Astrocyte (in vitro differentiated cells and primary cell): ENCODE data around the gene EPS15. TPM values are rescaled to one million over a fixed set of nuclear protein-coding genes. Genes with fewer than 3 reads are reported as not detected.

Experiments
- DNase-seq: peaks from one replicate; pipeline ENCODE4 v3.0.0-alpha.2; 2010; ENCODE audit warnings: low read depth
- FAIRE-seq: peaks from 2 replicates; lab custom pipeline; 2011; peaks lifted over from hg19 to GRCh38; lab: Jason Lieb, UNC
- H2AFZ ChIP-seq: 2 replicates; pipeline ENCODE4 v1.6.0; 2012; ENCODE audit warnings: low read depth, low read length, inconsistent platforms
- H3K27ac ChIP-seq: 2 replicates; pipeline ENCODE4 v1.5.1; 2011; ENCODE audit warnings: low read depth, low read length, inconsistent platforms
- H3K27me3 ChIP-seq: 2 replicates; pipeline ENCODE4 v1.6.0; 2011; ENCODE audit warnings: low read length, inconsistent platforms; ENCODE audit not compliant: insufficient read depth
- H3K36me3 ChIP-seq: 2 replicates; pipeline ENCODE4 v1.5.1; 2011; ENCODE audit warnings: low read length, inconsistent platforms; ENCODE audit not compliant: insufficient read depth
- H3K4me1 ChIP-seq: 2 replicates; pipeline ENCODE4 v1.5.1; 2011; ENCODE audit warnings: low read length, inconsistent platforms; ENCODE audit not compliant: insufficient read depth
- H3K4me2 ChIP-seq: 2 replicates; pipeline ENCODE4 v1.6.0; 2012; ENCODE audit warnings: low read length, inconsistent platforms
- H3K4me3 ChIP-seq: 2 replicates; pipeline ENCODE4 v1.5.1; 2011; ENCODE audit warnings: low read depth, mild to moderate bottlenecking, low read length, inconsistent platforms; ENCODE audit not compliant: insufficient read depth
- H3K79me2 ChIP-seq: 2 replicates; pipeline ENCODE4 v1.6.0; 2012; ENCODE audit warnings: mild to moderate bottlenecking, low read length, inconsistent platforms; ENCODE audit not compliant: insufficient read depth
- H3K9ac ChIP-seq: 2 replicates; pipeline ENCODE4 v1.6.0; 2012; ENCODE audit warnings: mild to moderate bottlenecking, low read length, inconsistent platforms
- H3K9me3 ChIP-seq: 2 replicates; pipeline ENCODE4 v1.5.1; 2012; ENCODE audit warnings: low read depth, mild to moderate bottlenecking, low read length, inconsistent platforms; ENCODE audit not compliant: insufficient read depth
- H4K20me1 ChIP-seq: 2 replicates; pipeline ENCODE4 v1.6.0; 2012; ENCODE audit warnings: low read length, inconsistent platforms; ENCODE audit not compliant: insufficient read depth
- H3K27ac Mint-ChIP-seq: one replicate; pipeline ENCODE4 v1.8.0; 2021; ENCODE audit warnings: mild to moderate bottlenecking, mixed read lengths; ENCODE audit not compliant: unreplicated experiment
- H3K27me3 Mint-ChIP-seq: one replicate; pipeline ENCODE4 v1.8.0; 2021; ENCODE audit warnings: low read depth, mixed read lengths; ENCODE audit not compliant: unreplicated experiment
- H3K36me3 Mint-ChIP-seq: one replicate; pipeline ENCODE4 v1.8.0; 2021; ENCODE audit warnings: low read depth, mixed read lengths; ENCODE audit not compliant: unreplicated experiment
- H3K4me1 Mint-ChIP-seq: one replicate; pipeline ENCODE4 v1.8.0; 2021; ENCODE audit warnings: low read depth, mixed read lengths; ENCODE audit not compliant: unreplicated experiment
- H3K4me3 Mint-ChIP-seq: one replicate; pipeline ENCODE4 v1.8.0; 2021; ENCODE audit warnings: mild to moderate bottlenecking, moderate library complexity, mixed read lengths; ENCODE audit not compliant: unreplicated experiment
- H3K9me3 Mint-ChIP-seq: one replicate; pipeline ENCODE4 v1.8.0; 2021; ENCODE audit warnings: mild to moderate bottlenecking, mixed read lengths; ENCODE audit not compliant: unreplicated experiment
- CTCF ChIP-seq: IDR thresholded peaks from 2 replicates; pipeline ENCODE4 v1.5.1; 2011; ENCODE audit warnings: low read depth, mild to moderate bottlenecking, inconsistent platforms, low read length, moderate library complexity; ENCODE audit not compliant: insufficient read depth
- EZH2 ChIP-seq: IDR thresholded peaks from 2 replicates; pipeline ENCODE4 v1.6.1; 2012; ENCODE audit warnings: mild to moderate bottlenecking, low read length, inconsistent platforms; ENCODE audit not compliant: insufficient read depth
- total RNA-seq: library from RNA; stranded (reverse); gene quantifications from 2 replicates; pipeline ENCODE4 v1.2.1, GENCODE V29; 2021

Gene EPS15
- total RNA-seq, 1 donor from 2014 or later = 70.6 TPM

DNA sequence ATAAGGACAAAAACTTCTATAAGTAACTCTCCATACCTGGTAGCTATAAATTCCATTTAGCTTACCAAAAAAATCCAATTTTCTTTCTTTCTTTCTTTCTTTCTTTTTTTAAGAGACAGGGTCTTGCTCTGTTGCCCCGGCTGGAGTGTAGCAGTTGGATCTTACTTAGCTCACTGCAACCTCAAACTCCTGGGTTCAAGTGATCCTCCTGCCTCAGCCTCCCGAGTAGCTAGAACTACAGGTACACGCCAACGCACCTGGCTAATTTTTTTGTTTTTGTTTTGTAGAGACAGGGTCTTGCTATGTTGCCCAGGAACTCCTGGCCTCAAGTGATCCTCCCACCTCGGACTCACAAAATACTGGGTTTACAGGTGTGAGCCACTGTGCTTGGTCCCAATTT is 75.5 kb downstream of the EPS15 start:
- H3K27me3 Mint-ChIP-seq = no peaks in the 10 kb centered on the region
- peaks cover 10% of the 10 kb centered on the region for H3K4me1 Mint-ChIP-seq
- Histone ChIP-seq H3K79me2 (no peaks in the 10 kb centered on the region), H3K4me2 (no peak overlapping the region), H3K36me3 (peaks cover 9% of the 10 kb centered on the region), H4K20me1 (no peaks in the 10 kb centered on the region), H3K9ac (no peak overlapping the region), H3K27ac (no peak overlapping the region), H3K4me3 (no peak overlapping the region), H3K27me3 (no peaks in the 10 kb centered on the region), H2AFZ (no peak overlapping the region), H3K4me1 (no peaks in the 10 kb centered on the region), H3K9me3 (no peaks in the 10 kb centered on the region)
- peaks cover 2% of the 10 kb centered on the region for H3K36me3 Mint-ChIP-seq
- no peaks in the 10 kb centered on the region for H3K9me3 Mint-ChIP-seq
- TF ChIP-seq EZH2 (no peak), CTCF (no peak)
- H3K27ac Mint-ChIP-seq = no peak overlapping the region
- H3K4me3 Mint-ChIP-seq = no peak overlapping the region
- no peak for FAIRE-seq
- DNase-seq = no peak

GRCh38 chr1:51442616-51443015 is 76.5 kb downstream of the EPS15 start:
- Histone ChIP-seq H3K36me3 (peaks cover 9% of the 10 kb centered on the region), H3K4me3 (no peak overlapping the region)
- no peak for FAIRE-seq

More at GRCh38 chr1:51442616-51443015, 76.5 kb downstream of the EPS15 start:
- no peaks in the 10 kb centered on the region for H3K27me3 Mint-ChIP-seq
- Histone ChIP-seq H3K27me3 (no peaks in the 10 kb centered on the region), H3K4me2 (no peak overlapping the region), H3K4me1 (no peaks in the 10 kb centered on the region), H3K9me3 (no peaks in the 10 kb centered on the region), H3K79me2 (no peaks in the 10 kb centered on the region), H3K9ac (no peak overlapping the region), H4K20me1 (no peaks in the 10 kb centered on the region), H2AFZ (no peak overlapping the region), H3K27ac (no peak overlapping the region)
- no peaks in the 10 kb centered on the region for H3K9me3 Mint-ChIP-seq
- peaks cover 10% of the 10 kb centered on the region for H3K4me1 Mint-ChIP-seq
- no peak for DNase-seq
- peaks cover 2% of the 10 kb centered on the region for H3K36me3 Mint-ChIP-seq
- no peak overlapping the region for H3K4me3 Mint-ChIP-seq
- no peak for TF ChIP-seq EZH2
- no peak for TF ChIP-seq CTCF
- no peak overlapping the region for H3K27ac Mint-ChIP-seq
